Lung (tissue), 12 donors: ENCODE measurements around the gene BRF1. TPM values are rescaled to one million over a fixed set of nuclear protein-coding genes. Genes with fewer than 3 reads are reported as not detected.

Experiments used
- ATAC-seq: fragments of 200-7000 bp; cut with Tn5 transposase; one replicate; pipeline ENCODE4 v1.9.1; 2020; ENCODE audit warnings: moderate number of reproducible peaks; ENCODE audit not compliant: insufficient read depth, low FRiP score
- DNase-seq, 3 donors: peaks; one replicate each; pipeline ENCODE4 v3.0.0-alpha.2; 2013 to 2017
- H3K27ac ChIP-seq, 2 donors: one replicate each; pipeline ENCODE4 v1.5.1; 2013; ENCODE audit warnings: mild to moderate bottlenecking in 2 of 2, moderate library complexity in 2 of 2, control low read depth in 1 of 2, inconsistent platforms in 1 of 2, low read depth in 1 of 2, low read length in 1 of 2
- H3K27me3 ChIP-seq, 3 donors: one replicate each; pipeline ENCODE4 v1.5.1; 2013; ENCODE audit warnings: low read length in 2 of 3; ENCODE audit not compliant: control insufficient read depth in 3 of 3, insufficient read depth in 3 of 3
- H3K36me3 ChIP-seq, 4 donors: one replicate each; pipeline ENCODE4 v1.5.1; 2013; ENCODE audit warnings: low read length in 4 of 4, mild to moderate bottlenecking in 1 of 4, moderate library complexity in 1 of 4; ENCODE audit not compliant: control insufficient read depth in 4 of 4, insufficient read depth in 4 of 4
- H3K4me1 ChIP-seq, 5 donors: one replicate each; pipeline ENCODE4 v1.5.1; 2013; ENCODE audit warnings: low read length in 5 of 5, mild to moderate bottlenecking in 2 of 5, moderate library complexity in 1 of 5; ENCODE audit not compliant: control insufficient read depth in 5 of 5, insufficient read depth in 5 of 5
- H3K4me3 ChIP-seq: one replicate; pipeline ENCODE4 v1.5.1; 2013; ENCODE audit warnings: mild to moderate bottlenecking, control low read depth, moderate library complexity
- H3K9ac ChIP-seq, 2 donors: one replicate each; pipeline ENCODE4 v1.5.1; 2013; ENCODE audit warnings: low read length in 2 of 2, control low read depth in 1 of 2; ENCODE audit not compliant: insufficient read depth in 1 of 2
- H3K9me3 ChIP-seq, 4 donors: one replicate each; pipeline ENCODE4 v1.5.1; 2013; ENCODE audit warnings: low read length in 3 of 4, mild to moderate bottlenecking in 1 of 4, moderate library complexity in 1 of 4; ENCODE audit not compliant: control insufficient read depth in 4 of 4, insufficient read depth in 3 of 4
- CTCF ChIP-seq: IDR thresholded peaks from 2 replicates; pipeline ENCODE4 v1.5.1; 2012; ENCODE audit warnings: mild to moderate bottlenecking; ENCODE audit errors: control extremely low read depth, extremely low read depth
- WGBS, 2 donors: extraction: QIAGEN DNeasy Blood & Tissue Kit; methylation state at CpG; one replicate each; pipeline ENCODE4 v1.1.7; 2013; 5-methylcytosine and 5-hydroxymethylcytosine counted together
- polyA plus RNA-seq, 2 donors: library from polyadenylated mRNA; stranded (reverse); fragments of 200-250 nt; gene quantifications; one replicate each; pipeline ENCODE4 v1.2.1, GENCODE V29; 2013
- total RNA-seq, 2 donors: library from RNA; depleted of rRNA in 1 of 2; stranded (reverse); fragments of >200 nt in 1 of 2; gene quantifications; one replicate each; pipeline ENCODE4 v1.2.1, GENCODE V29; 2014 to 2021
- donor health status: control.
- donor health status: control.
- donor health status: Bipolar disorder and iron deficiency.
- donor health status: healthy.
- donor health status: DM: yes; HTN: yes; CAD: no.

The BRF1 gene
- total and polyA plus RNA-seq, 4 donors = 14.2 to 55.3 (median 37.2) TPM

DNA sequence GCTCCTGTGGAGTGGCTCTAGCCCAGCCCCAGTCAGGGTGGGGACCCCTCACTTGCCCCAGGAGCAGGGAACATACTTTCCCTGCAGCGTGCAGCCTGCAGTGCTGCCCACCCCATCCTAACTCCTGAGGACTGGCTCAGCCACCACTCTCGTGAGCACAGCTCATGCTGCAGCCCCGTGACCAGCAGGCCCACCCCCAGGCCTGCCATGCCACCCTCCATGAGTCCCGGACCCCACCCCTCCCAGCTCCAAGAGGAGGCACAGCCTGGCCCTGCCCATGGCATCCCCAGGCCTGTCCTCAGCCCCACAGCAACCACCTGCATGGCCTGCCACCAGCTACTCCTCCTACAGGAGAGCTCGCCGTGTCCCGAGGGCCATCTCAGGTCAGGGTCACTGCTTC lies 128.3 kb downstream of the BRF1 start:
- DNase-seq = no peak
- WGBS, 2 donors = 69 to 73% methylated on average over 7 of the region's 7 CpGs
- no peak for TF ChIP-seq CTCF

GRCh38 chr14:105171004-105171673 lies 129.7 kb downstream of the BRF1 start:
- Histone ChIP-seq H3K4me3 (no peak overlapping the region), H3K9ac (no peak overlapping the region), H3K27me3 (peaks cover 0 to 7% (median 5%) of the 10 kb centered on the region in 3 donors), H3K36me3 (no peaks in the 10 kb centered on the region), H3K27ac (peak overlapping the region in 1 of 2 donors; percentile 13), H3K9me3 (no peaks in the 10 kb centered on the region), H3K4me1 (peaks cover 0 to 39% (median 16%) of the 10 kb centered on the region in 5 donors)
- TF ChIP-seq CTCF = no peak
- DNase-seq (peak in 2 of 3 donors; percentile 26 to 65), ATAC-seq (no peak)
- WGBS, 2 donors = 17 to 25% methylated on average over 19 of the region's 19 CpGs

More for the DNA sequence above, 128.3 kb downstream of the BRF1 start:
- Histone ChIP-seq H3K27ac (no peak overlapping the region), H3K9ac (no peak overlapping the region), H3K4me3 (no peak overlapping the region), H3K4me1 (peaks cover 0 to 31% (median 11%) of the 10 kb centered on the region in 5 donors), H3K9me3 (no peaks in the 10 kb centered on the region), H3K27me3 (peaks cover 0 to 5% (median 2%) of the 10 kb centered on the region in 3 donors), H3K36me3 (peaks cover 0 to 5% (median 0%) of the 10 kb centered on the region in 4 donors)
- ATAC-seq = no peak

- H3K9ac ChIP-seq = no peak overlapping the region
- H3K9me3 ChIP-seq = no peaks in the 10 kb centered on the region
- H3K27ac ChIP-seq = no peak overlapping the region
- peaks cover 0 to 39% (median 16%) of the 10 kb centered on the region in 5 donors for H3K4me1 ChIP-seq
- H3K4me3 ChIP-seq = no peak overlapping the region
- no peaks in the 10 kb centered on the region for H3K36me3 ChIP-seq
- peaks cover 0 to 7% (median 5%) of the 10 kb centered on the region in 3 donors for H3K27me3 ChIP-seq
- ATAC-seq (no peak), DNase-seq (no peak)
- no peak for TF ChIP-seq CTCF
- WGBS, 2 donors = 71 to 72% methylated on average over 22 of the region's 22 CpGs
Observed at GRCh38 chr14:105169776-105170655, 130.8 kb downstream of the BRF1 start.
